ENCODE measurements around the gene HPCAL4. TPM values are rescaled to one million over a fixed set of nuclear protein-coding genes. Genes with fewer than 3 reads are reported as not detected.
A peak's percentile ranks its signal among the peaks of the same experiment; 100 is the strongest.

The HPCAL4 gene
- total RNA-seq, 2 experiments from 2014 or later = 0.43 to 0.52 TPM

DNA sequence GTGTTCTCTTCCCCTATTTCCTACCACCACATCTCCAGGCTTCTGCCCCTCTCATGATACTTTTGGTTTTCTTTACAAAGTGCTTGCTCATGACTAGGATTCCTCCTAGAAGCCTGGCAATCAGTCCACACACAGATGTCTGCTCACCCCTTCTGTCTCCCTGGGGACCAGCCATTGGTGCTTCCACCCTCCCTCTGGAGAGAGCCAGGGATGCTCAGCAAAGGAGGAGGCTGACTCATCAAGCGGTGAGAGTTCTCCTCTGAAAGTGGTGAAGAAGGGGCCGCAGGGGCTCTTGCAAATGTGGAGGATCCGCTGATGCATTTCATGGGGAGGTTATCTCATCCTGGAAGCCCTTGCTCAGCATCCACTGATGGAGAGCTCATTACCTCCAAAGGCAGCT is 33.8 kb downstream of the HPCAL4 start:
- intact Hi-C loops (cut with micrococcal nuclease) = loop anchor here (10.0 kb wide), 1 partner anchor 393 kb away; no protein-coding TSS in a partner anchor
- Mint-ChIP-seq H3K4me3 (no peak overlapping the region), H3K27ac (no peak overlapping the region), H3K36me3 (ENCODE audit: low read depth) (no peaks in the 10 kb centered on the region), H3K27me3 (ENCODE audit: low read depth) (peaks cover 8% of the 10 kb centered on the region), H3K9me3 (no peaks in the 10 kb centered on the region), H3K4me1 (ENCODE audit: low read depth) (peaks cover 8% of the 10 kb centered on the region)
- DNase-seq = no peak
- CTCF ChIA-PET = interaction anchor here (0.6 to 14.5 kb wide), 25 partner anchors 9 to 559 kb away, joined by 3 to 263 read pairs (median 5); partner anchors contain the start of gene NT5C1A

DNA sequence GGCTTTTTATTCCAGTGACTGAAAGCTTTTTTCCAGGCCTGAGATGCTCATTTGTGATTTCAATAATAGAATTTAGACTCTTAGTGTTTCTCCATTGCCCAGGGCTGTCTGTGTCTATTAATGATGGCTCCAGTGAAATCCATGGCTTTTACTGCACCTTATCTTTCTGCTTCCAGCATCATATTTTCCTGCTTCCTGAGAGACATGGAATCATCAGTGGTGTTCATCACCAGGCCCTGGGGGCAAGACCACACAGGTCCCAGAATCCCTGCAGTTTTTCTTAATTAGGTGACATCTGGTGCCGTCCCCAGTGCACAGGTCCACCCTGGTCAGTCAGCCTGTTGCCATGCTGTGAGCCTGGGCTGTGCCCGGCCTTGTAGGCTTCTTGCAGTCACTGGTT is 34.8 kb downstream of the HPCAL4 start:
- H3K4me3 Mint-ChIP-seq = no peak overlapping the region
- H3K9me3 Mint-ChIP-seq = no peaks in the 10 kb centered on the region
- H3K27me3 Mint-ChIP-seq (ENCODE audit: low read depth) = peaks cover 8% of the 10 kb centered on the region
- CTCF ChIA-PET = interaction anchor here (0.5 to 14.5 kb wide), 6 partner anchors 8 to 64 kb away, joined by 3 to 263 read pairs (median 20); partner anchors contain the start of gene NT5C1A
- intact Hi-C loops (cut with micrococcal nuclease) = loop anchor here (10.0 kb wide), 1 partner anchor 392 kb away; no protein-coding TSS in a partner anchor
- DNase-seq = no peak
- no peaks in the 10 kb centered on the region for H3K36me3 Mint-ChIP-seq (ENCODE audit: low read depth)
- H3K4me1 Mint-ChIP-seq (ENCODE audit: low read depth) = peaks cover 8% of the 10 kb centered on the region
- no peak overlapping the region for H3K27ac Mint-ChIP-seq

DNA sequence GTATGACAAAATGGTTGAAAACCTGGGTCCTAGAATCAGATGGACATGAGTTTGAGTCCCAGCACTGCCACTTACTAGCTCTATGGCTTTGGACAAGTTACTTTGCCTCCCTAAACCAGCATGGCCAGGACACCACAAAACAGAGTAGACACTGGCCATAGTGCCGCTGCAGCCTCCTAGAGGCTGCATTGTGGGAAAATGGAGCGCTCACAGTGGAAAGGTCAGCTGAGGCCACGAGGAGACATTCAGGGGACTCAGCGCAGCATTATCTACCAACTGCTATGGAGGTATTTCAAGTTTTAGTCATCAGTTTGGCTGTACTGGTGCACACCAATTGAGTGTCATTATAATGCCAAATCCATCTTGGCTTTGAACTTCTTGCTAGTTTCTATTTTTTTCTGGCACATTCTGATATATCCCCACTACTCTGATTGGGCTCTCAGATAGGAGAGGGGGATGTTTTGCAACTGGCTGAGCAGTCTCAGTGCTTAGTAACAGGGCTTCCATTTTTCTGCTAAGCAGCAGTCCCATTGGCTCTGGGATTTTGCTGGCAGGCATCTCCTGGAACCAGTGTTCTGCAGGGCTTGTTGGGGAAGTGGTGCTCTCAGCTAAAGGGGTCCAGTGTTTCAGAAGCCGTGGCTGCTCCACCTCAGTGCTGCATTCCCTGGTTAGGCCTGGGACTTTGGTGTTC is 35.5 kb downstream of the HPCAL4 start:
- H3K36me3 Mint-ChIP-seq (ENCODE audit: low read depth) = no peaks in the 10 kb centered on the region
- DNase-seq = no peak
- CTCF ChIA-PET = interaction anchor here (0.5 to 14.5 kb wide), 5 partner anchors 15 to 521 kb away, joined by 3 to 263 read pairs (median 6); partner anchors contain the start of gene NT5C1A
- H3K27me3 Mint-ChIP-seq (ENCODE audit: low read depth) = peaks cover 8% of the 10 kb centered on the region
- H3K9me3 Mint-ChIP-seq = no peaks in the 10 kb centered on the region
- no peak overlapping the region for H3K27ac Mint-ChIP-seq
- H3K4me1 Mint-ChIP-seq (ENCODE audit: low read depth) = peaks cover 8% of the 10 kb centered on the region
- no peak overlapping the region for H3K4me3 Mint-ChIP-seq
- intact Hi-C loops (cut with micrococcal nuclease) = loop anchor here (10.0 kb wide), 1 partner anchor 391 kb away; no protein-coding TSS in a partner anchor

DNA sequence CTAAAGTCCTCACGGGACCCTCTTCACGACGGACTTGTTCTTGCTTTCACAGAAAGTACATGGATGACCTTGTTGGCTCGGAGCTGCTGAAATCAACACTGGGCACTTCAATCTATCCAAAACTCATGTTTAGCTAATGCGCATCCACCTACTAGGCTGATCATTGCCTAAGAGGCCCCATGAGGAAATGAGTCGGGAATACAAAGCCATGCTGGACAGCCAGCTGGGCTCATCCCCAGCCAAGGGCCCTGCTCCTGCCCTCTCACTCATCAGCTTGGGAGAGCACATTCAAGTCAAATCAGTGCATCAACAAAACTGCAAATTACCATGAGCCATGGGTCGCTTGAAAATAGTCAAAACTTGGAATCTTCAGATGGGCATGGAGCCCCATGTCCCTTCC is 36.9 kb downstream of the HPCAL4 start:
- Mint-ChIP-seq H3K27ac (no peak overlapping the region), H3K4me1 (ENCODE audit: low read depth) (peaks cover 8% of the 10 kb centered on the region), H3K27me3 (ENCODE audit: low read depth) (peaks cover 8% of the 10 kb centered on the region), H3K36me3 (ENCODE audit: low read depth) (no peaks in the 10 kb centered on the region), H3K4me3 (no peak overlapping the region), H3K9me3 (no peaks in the 10 kb centered on the region)
- CTCF ChIA-PET = interaction anchor here (0.8 to 14.5 kb wide), 10 partner anchors 13 to 174 kb away, joined by 3 to 263 read pairs (median 4); partner anchors contain the start of gene NT5C1A
- intact Hi-C loops (cut with micrococcal nuclease) = loop anchor here (5.0 to 10.0 kb wide), 2 partner anchors 389 to 552 kb away; no protein-coding TSS in a partner anchor
- DNase-seq = no peak

DNA sequence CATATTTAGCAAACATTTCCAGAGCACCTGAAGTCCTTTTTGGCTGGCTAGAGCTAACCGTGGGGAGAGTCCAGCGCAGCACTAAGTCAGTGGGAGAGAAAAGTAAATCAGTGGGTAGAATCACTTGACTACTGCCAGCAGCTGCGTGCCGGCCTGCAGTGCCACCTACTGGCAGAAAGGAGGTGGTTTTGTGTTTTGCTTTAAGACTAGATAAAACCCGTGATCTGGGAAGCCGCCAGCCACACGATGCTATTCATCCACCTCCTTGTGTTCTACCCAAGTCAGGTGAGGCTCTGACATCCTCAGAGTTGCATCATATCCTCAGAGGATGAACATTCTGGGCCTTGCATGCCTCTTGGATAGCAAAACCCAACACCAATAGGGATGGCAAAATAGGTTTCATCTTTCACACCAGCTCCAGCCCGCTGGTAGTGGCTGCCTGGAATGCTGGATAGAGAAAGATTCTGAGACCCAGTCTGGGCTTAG is 37.6 kb downstream of the HPCAL4 start:
- intact Hi-C loops (cut with micrococcal nuclease) = loop anchor here (1.0 to 10.0 kb wide), 6 partner anchors 42 to 551 kb away; no protein-coding TSS in a partner anchor
- no peak overlapping the region for H3K4me3 Mint-ChIP-seq
- H3K9me3 Mint-ChIP-seq = no peaks in the 10 kb centered on the region
- H3K36me3 Mint-ChIP-seq (ENCODE audit: low read depth) = no peaks in the 10 kb centered on the region
- CTCF ChIA-PET = interaction anchor here (0.6 to 14.5 kb wide), 13 partner anchors 10 to 203 kb away, joined by 3 to 263 read pairs (median 4); partner anchors contain the start of gene NT5C1A
- H3K27me3 Mint-ChIP-seq (ENCODE audit: low read depth) = peaks cover 8% of the 10 kb centered on the region
- DNase-seq = peak; percentile 90
- H3K4me1 Mint-ChIP-seq (ENCODE audit: low read depth) = peaks cover 8% of the 10 kb centered on the region
- H3K27ac Mint-ChIP-seq = no peak overlapping the region

- peaks cover 5% of the 10 kb centered on the region for H3K4me1 Mint-ChIP-seq (ENCODE audit: low read depth)
- no peak for DNase-seq
- no peak overlapping the region for H3K4me3 Mint-ChIP-seq
- no peaks in the 10 kb centered on the region for H3K9me3 Mint-ChIP-seq
- H3K27ac Mint-ChIP-seq = no peak overlapping the region
- intact Hi-C loops (cut with micrococcal nuclease) = loop anchor here (2.0 to 10.0 kb wide), 3 partner anchors 388 to 550 kb away; no protein-coding TSS in a partner anchor
- H3K27me3 Mint-ChIP-seq (ENCODE audit: low read depth) = peaks cover 8% of the 10 kb centered on the region
- CTCF ChIA-PET = interaction anchor here (0.9 to 14.5 kb wide), 4 partner anchors 11 to 45 kb away, joined by 3 to 263 read pairs (median 85); partner anchors contain the start of gene NT5C1A
- H3K36me3 Mint-ChIP-seq (ENCODE audit: low read depth) = no peaks in the 10 kb centered on the region
Measured at GRCh38 chr1:39652554-39652953, 38.7 kb downstream of the HPCAL4 start.

- Mint-ChIP-seq H3K27me3 (ENCODE audit: low read depth) (peaks cover 8% of the 10 kb centered on the region), H3K27ac (no peak overlapping the region), H3K4me3 (no peak overlapping the region), H3K36me3 (ENCODE audit: low read depth) (no peaks in the 10 kb centered on the region), H3K4me1 (ENCODE audit: low read depth) (peaks cover 5% of the 10 kb centered on the region), H3K9me3 (no peaks in the 10 kb centered on the region)
- DNase-seq = no peak
- intact Hi-C loops (cut with micrococcal nuclease) = loop anchor here (2.0 to 10.0 kb wide), 3 partner anchors 387 to 550 kb away; no protein-coding TSS in a partner anchor
- CTCF ChIA-PET = interaction anchor here (0.9 to 14.5 kb wide), 3 partner anchors 11 to 45 kb away, joined by 3 to 263 read pairs (median 160); partner anchors contain the start of gene NT5C1A
Measured at GRCh38 chr1:39652105-39652504, 39.1 kb downstream of the HPCAL4 start.

- CTCF ChIA-PET = interaction anchor here (14.5 kb wide), 1 partner anchor 43 kb away, joined by 263 read pairs; no protein-coding TSS in a partner anchor
- H3K36me3 Mint-ChIP-seq (ENCODE audit: low read depth) = no peaks in the 10 kb centered on the region
- DNase-seq = no peak
- intact Hi-C loops (cut with micrococcal nuclease) = loop anchor here (5.0 to 10.0 kb wide), 2 partner anchors 386 to 548 kb away; no protein-coding TSS in a partner anchor
- H3K27me3 Mint-ChIP-seq (ENCODE audit: low read depth) = peaks cover 8% of the 10 kb centered on the region
- H3K27ac Mint-ChIP-seq = no peak overlapping the region
- no peaks in the 10 kb centered on the region for H3K9me3 Mint-ChIP-seq
- peaks cover 5% of the 10 kb centered on the region for H3K4me1 Mint-ChIP-seq (ENCODE audit: low read depth)
- no peak overlapping the region for H3K4me3 Mint-ChIP-seq
Measured at GRCh38 chr1:39650431-39650830, 40.8 kb downstream of the HPCAL4 start.

DNA sequence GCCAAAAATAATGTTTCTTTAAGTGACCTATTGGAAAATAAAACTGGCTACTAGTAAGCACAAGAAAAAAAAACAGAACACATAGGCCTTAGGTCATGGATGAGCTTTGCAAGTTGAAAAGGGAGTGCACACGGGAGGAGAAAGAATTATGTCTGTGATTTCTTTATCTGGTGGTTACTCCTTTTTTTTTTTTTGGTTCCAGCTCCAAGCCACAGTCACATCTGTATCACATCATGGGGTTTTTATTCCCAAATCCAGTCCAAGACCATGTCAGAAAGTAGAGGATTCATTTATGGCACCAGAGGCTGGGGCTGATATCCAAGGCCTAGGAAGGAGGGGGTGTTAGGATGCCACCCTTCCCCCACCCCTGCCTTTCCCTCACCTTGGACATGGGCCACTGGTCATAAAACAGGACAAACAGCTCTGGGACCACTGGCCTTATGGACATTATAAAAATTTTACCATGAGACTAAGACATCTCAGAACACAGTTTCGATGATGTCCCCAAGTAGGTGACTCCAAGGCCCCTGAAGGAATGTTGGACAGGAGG is 41.5 kb downstream of the HPCAL4 start:
- H3K4me1 Mint-ChIP-seq (ENCODE audit: low read depth) = peaks cover 5% of the 10 kb centered on the region
- H3K36me3 Mint-ChIP-seq (ENCODE audit: low read depth) = no peaks in the 10 kb centered on the region
- no peaks in the 10 kb centered on the region for H3K9me3 Mint-ChIP-seq
- H3K27me3 Mint-ChIP-seq (ENCODE audit: low read depth) = peaks cover 8% of the 10 kb centered on the region
- H3K27ac Mint-ChIP-seq = no peak overlapping the region
- intact Hi-C loops (cut with micrococcal nuclease) = loop anchor here (5.0 to 10.0 kb wide), 2 partner anchors 385 to 547 kb away; no protein-coding TSS in a partner anchor
- H3K4me3 Mint-ChIP-seq = no peak overlapping the region
- DNase-seq = no peak
- CTCF ChIA-PET = interaction anchor here (0.6 to 14.5 kb wide), 3 partner anchors 9 to 552 kb away, joined by 5 to 263 read pairs (median 33); no protein-coding TSS in a partner anchor

DNA sequence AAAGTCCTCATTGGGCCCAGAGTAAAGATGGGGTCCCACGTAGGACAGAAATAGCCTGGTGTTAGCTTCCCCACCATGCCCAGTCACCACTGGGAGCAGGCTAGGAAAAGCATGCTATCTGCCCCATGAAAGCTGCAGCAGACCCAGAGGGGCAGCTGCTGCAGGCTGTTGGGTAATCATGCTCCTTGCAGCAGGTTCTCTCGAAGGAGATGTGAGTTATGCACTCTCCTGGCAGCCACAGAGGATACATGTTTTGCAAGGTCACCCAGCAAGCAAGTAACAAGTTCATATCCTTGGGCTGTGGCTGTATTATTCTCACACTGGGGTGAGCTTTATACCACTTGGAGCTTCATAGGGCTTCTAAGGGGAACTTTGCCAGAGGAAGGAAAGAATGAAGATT is 42.7 kb downstream of the HPCAL4 start:
- Mint-ChIP-seq H3K9me3 (no peaks in the 10 kb centered on the region), H3K27me3 (ENCODE audit: low read depth) (no peaks in the 10 kb centered on the region), H3K27ac (no peak overlapping the region), H3K4me1 (ENCODE audit: low read depth) (peaks cover 2% of the 10 kb centered on the region), H3K36me3 (ENCODE audit: low read depth) (no peaks in the 10 kb centered on the region), H3K4me3 (no peak overlapping the region)
- intact Hi-C loops (cut with micrococcal nuclease) = no loop called here
- CTCF ChIA-PET = interaction anchor here (1.2 to 4.2 kb wide), 4 partner anchors 10 to 42 kb away, joined by 3 to 33 read pairs (median 12); no protein-coding TSS in a partner anchor
- no peak for DNase-seq

GRCh38 chr1:39647247-39647646 is 44.0 kb downstream of the HPCAL4 start:
- Mint-ChIP-seq H3K36me3 (ENCODE audit: low read depth) (no peaks in the 10 kb centered on the region), H3K4me3 (no peak overlapping the region), H3K4me1 (ENCODE audit: low read depth) (no peaks in the 10 kb centered on the region), H3K27me3 (ENCODE audit: low read depth) (no peaks in the 10 kb centered on the region), H3K9me3 (no peaks in the 10 kb centered on the region), H3K27ac (no peak overlapping the region)
- DNase-seq = no peak
- CTCF ChIA-PET = interaction anchor here (0.6 to 4.2 kb wide), 6 partner anchors 11 to 42 kb away, joined by 3 to 33 read pairs (median 4); no protein-coding TSS in a partner anchor
- intact Hi-C loops (cut with micrococcal nuclease) = no loop called here
